ACHN (cell line): ENCODE measurements around the gene CNTFR.

Source experiments
- DNase-seq: peaks from one replicate; pipeline ENCODE4 v3.0.0-alpha.2; 2015
- in situ Hi-C: cut with HindIII; loops from 2 replicates; pipeline ENCODE4 v1.10.0; 2017; ENCODE audit warnings: low sequenced_read_pairs, low pct_ligation_motif_present, low pct_unique_long_range_greater_than_20kb

Gene CNTFR

GRCh38 chr9:34520505-34521385, 68.8 kb downstream of the CNTFR start:
- in situ Hi-C loops, result no loop called here
- DNase-seq, result no peak

GRCh38 chr9:34520096-34520495, 69.4 kb downstream of the CNTFR start:
- in situ Hi-C loops, result no loop called here

GRCh38 chr9:34519321-34520020, 70.1 kb downstream of the CNTFR start:
- in situ Hi-C loops, result no loop called here
- no peak for DNase-seq

More at GRCh38 chr9:34520096-34520495, 69.4 kb downstream of the CNTFR start:
- DNase-seq, result no peak

- in situ Hi-C loops, result no loop called here
Measured at GRCh38 chr9:34518896-34519295, 70.6 kb downstream of the CNTFR start.

GRCh38 chr9:34518110-34518616, 71.4 kb downstream of the CNTFR start:
- no peak for DNase-seq
- in situ Hi-C loops, result no loop called here

More at GRCh38 chr9:34518896-34519295, 70.6 kb downstream of the CNTFR start:
- DNase-seq, result no peak

- in situ Hi-C loops, result no loop called here
- DNase-seq, result no peak
Measured at GRCh38 chr9:34517185-34517584, 72.3 kb downstream of the CNTFR start.

- no peak for DNase-seq
- in situ Hi-C loops, result no loop called here
Measured at GRCh38 chr9:34515959-34516358, 73.6 kb downstream of the CNTFR start.

GRCh38 chr9:34514816-34515215, 74.7 kb downstream of the CNTFR start:
- in situ Hi-C loops, result no loop called here

GRCh38 chr9:34514401-34514800, 75.1 kb downstream of the CNTFR start:
- no peak for DNase-seq
- in situ Hi-C loops, result no loop called here

More at GRCh38 chr9:34514816-34515215, 74.7 kb downstream of the CNTFR start:
- DNase-seq, result no peak

GRCh38 chr9:34513567-34514214, 75.8 kb downstream of the CNTFR start:
- in situ Hi-C loops, result no loop called here
- no peak for DNase-seq

GRCh38 chr9:34512131-34513078, 77.1 kb downstream of the CNTFR start:
- DNase-seq, result no peak
- in situ Hi-C loops, result no loop called here

GRCh38 chr9:34510497-34511468, 78.7 kb downstream of the CNTFR start:
- DNase-seq, result no peak
- in situ Hi-C loops, result no loop called here

GRCh38 chr9:34508951-34509350, 80.6 kb downstream of the CNTFR start:
- in situ Hi-C loops, result no loop called here
- no peak for DNase-seq

GRCh38 chr9:34508463-34508862, 81.1 kb downstream of the CNTFR start:
- DNase-seq, result no peak
- in situ Hi-C loops, result no loop called here

GRCh38 chr9:34507966-34508365, 81.6 kb downstream of the CNTFR start:
- no peak for DNase-seq
- in situ Hi-C loops, result no loop called here

- no peak for DNase-seq
- in situ Hi-C loops, result no loop called here
Measured at GRCh38 chr9:34507556-34507955, 82.0 kb downstream of the CNTFR start.

GRCh38 chr9:34506623-34507022, 82.9 kb downstream of the CNTFR start:
- no peak for DNase-seq
- in situ Hi-C loops, result no loop called here
